ENCODE measurements around the gene PNP.
"Not testable (repeated sequence)": the region's sequence is repeated elsewhere in the genome, so short reads cannot be mapped to it uniquely, and the experiment has no call there.

PNP gene

GRCh38 chr14:20493634-20494033, 24.4 kb downstream of the PNP start:
- no peak for DNase-seq

- no peak for DNase-seq
Measured at GRCh38 chr14:20494935-20495766, 25.9 kb downstream of the PNP start.

- no peak for DNase-seq
Measured at GRCh38 chr14:20498622-20499021, 29.4 kb downstream of the PNP start.

GRCh38 chr14:20499108-20499507, 29.9 kb downstream of the PNP start:
- no peak for DNase-seq

GRCh38 chr14:20499881-20500280, 30.7 kb downstream of the PNP start:
- DNase-seq, result no peak

GRCh38 chr14:20501346-20501745, 32.1 kb downstream of the PNP start:
- DNase-seq, result no peak

GRCh38 chr14:20503898-20504297, 34.7 kb downstream of the PNP start:
- DNase-seq, result no peak

GRCh38 chr14:20506276-20506675, 37.1 kb downstream of the PNP start:
- not testable (repeated sequence) for DNase-seq

- not testable (repeated sequence) for DNase-seq
Measured at GRCh38 chr14:20506752-20507151, 37.5 kb downstream of the PNP start.

- DNase-seq, result not testable (repeated sequence)
Measured at GRCh38 chr14:20507537-20507936, 38.3 kb downstream of the PNP start.

GRCh38 chr14:20508367-20508766, 39.2 kb downstream of the PNP start:
- DNase-seq, result no peak

GRCh38 chr14:20512177-20512905, 43.1 kb downstream of the PNP start:
- no peak for DNase-seq

- DNase-seq, result no peak
Measured at GRCh38 chr14:20515846-20516245, 46.6 kb downstream of the PNP start.

- no peak for DNase-seq
Measured at GRCh38 chr14:20516921-20517320, 47.7 kb downstream of the PNP start.

- no peak for DNase-seq
Measured at GRCh38 chr14:20522332-20522731, 53.1 kb downstream of the PNP start.

GRCh38 chr14:20524027-20524426, 54.8 kb downstream of the PNP start:
- no peak for DNase-seq
